Posterior cingulate gyrus (tissue), 11 donors: Measurements from ENCODE around the gene BMPER.

Source experiments
- DNase-seq, 10 donors: peaks; one replicate each; pipeline versions ENCODE4 v3.0.0 to v3.0.0-alpha.2; 2020 to 2021; ENCODE audit warnings: mixed read lengths in 3 of 10
- intact Hi-C: fragments of 100-400 bp; cut with DNase I; formaldehyde crosslinking; loops from one replicate; pipeline ENCODE4 v1.15.1; 2023

BMPER gene

GRCh38 chr7:33905389-33906032, at the start of gene BMPER:
Gene BMPER (plus strand): TSS chr7:33905539. CDS start chr7:33905614, 75 bp downstream.
- DNase-seq, result peak in 8 of 10 donors; percentile 23 to 93 (median 59)
- intact Hi-C loops, result loop anchor here (10.0 kb wide), 1 partner anchor 661 kb away; no protein-coding TSS in a partner anchor

GRCh38 chr7:33861947-33862346, 43.4 kb upstream of the BMPER start:
- DNase-seq, result no peak
- intact Hi-C loops, result no loop called here

- DNase-seq, result peak in 9 of 10 donors; percentile 17 to 89 (median 50)
These were observed 42.2 kb upstream of the BMPER start for GRCh38 chr7:33862946-33863814.

GRCh38 chr7:33868166-33868565, 37.2 kb upstream of the BMPER start:
- intact Hi-C loops, result no loop called here
- no peak for DNase-seq

More at GRCh38 chr7:33862946-33863814, 42.2 kb upstream of the BMPER start:
- intact Hi-C loops, result no loop called here

GRCh38 chr7:33869176-33869575, 36.2 kb upstream of the BMPER start:
- intact Hi-C loops, result no loop called here
- DNase-seq, result no peak

GRCh38 chr7:33870120-33870519, 35.2 kb upstream of the BMPER start:
- DNase-seq, result no peak

GRCh38 chr7:33872870-33873269, 32.5 kb upstream of the BMPER start:
- intact Hi-C loops, result no loop called here
- DNase-seq, result no peak

More at GRCh38 chr7:33870120-33870519, 35.2 kb upstream of the BMPER start:
- intact Hi-C loops, result no loop called here

- DNase-seq, result no peak
- intact Hi-C loops, result no loop called here
These were observed 31.8 kb upstream of the BMPER start for GRCh38 chr7:33873518-33873917.

GRCh38 chr7:33873981-33874750, 31.2 kb upstream of the BMPER start:
- intact Hi-C loops, result no loop called here

GRCh38 chr7:33874943-33875342, 30.4 kb upstream of the BMPER start:
- intact Hi-C loops, result no loop called here
- no peak for DNase-seq

More at GRCh38 chr7:33873981-33874750, 31.2 kb upstream of the BMPER start:
- no peak for DNase-seq

- intact Hi-C loops, result no loop called here
- DNase-seq, result no peak
These were observed 28.6 kb upstream of the BMPER start for GRCh38 chr7:33876596-33877274.

GRCh38 chr7:33880787-33881186, 24.6 kb upstream of the BMPER start:
- intact Hi-C loops, result no loop called here
- no peak for DNase-seq

GRCh38 chr7:33881316-33881715, 24.0 kb upstream of the BMPER start:
- intact Hi-C loops, result no loop called here
- no peak for DNase-seq

GRCh38 chr7:33882040-33882837, 23.1 kb upstream of the BMPER start:
- intact Hi-C loops, result no loop called here
- DNase-seq, result no peak

- DNase-seq, result no peak
- intact Hi-C loops, result no loop called here
These were observed 22.2 kb upstream of the BMPER start for GRCh38 chr7:33882950-33883670.

GRCh38 chr7:33883671-33883965, 21.7 kb upstream of the BMPER start:
- DNase-seq, result no peak
- intact Hi-C loops, result no loop called here

GRCh38 chr7:33885290-33886148, 19.8 kb upstream of the BMPER start:
- no peak for DNase-seq
- intact Hi-C loops, result no loop called here

GRCh38 chr7:33886149-33886623, 19.2 kb upstream of the BMPER start:
- intact Hi-C loops, result no loop called here
- no peak for DNase-seq
